Measurements from ENCODE around the gene PPP3R1.

Gene PPP3R1

GRCh38 chr2:68245672-68246071 lies 6.7 kb downstream of the PPP3R1 start:
- peaks cover 7% of the 10 kb centered on the region for H3K4me1 ChIP-seq (ENCODE audit: control insufficient read depth, insufficient read depth, low read length)
- H3K9ac ChIP-seq (ENCODE audit: low read length in 2 of 2) = no peak overlapping the region
- no peaks in the 10 kb centered on the region for H3K27me3 ChIP-seq (ENCODE audit: control insufficient read depth in 1 of 2, insufficient read depth in 2 of 2, low read length in 2 of 2)
- H3K4me3 ChIP-seq (ENCODE audit: low read length in 2 of 2) = no peak overlapping the region
- H3K9me3 ChIP-seq (ENCODE audit: control insufficient read depth in 2 of 2, low read length in 2 of 2) = no peaks in the 10 kb centered on the region
- no peaks in the 10 kb centered on the region for H3K36me3 ChIP-seq (ENCODE audit: control insufficient read depth in 2 of 2, insufficient read depth in 2 of 2, low read length in 2 of 2)
- no peak overlapping the region for H3K27ac ChIP-seq (ENCODE audit: low read length)

- no peak overlapping the region for H3K9ac ChIP-seq (ENCODE audit: low read length in 2 of 2)
- no peak overlapping the region for H3K27ac ChIP-seq (ENCODE audit: low read length)
- H3K27me3 ChIP-seq (ENCODE audit: control insufficient read depth in 1 of 2, insufficient read depth in 2 of 2, low read length in 2 of 2) = no peaks in the 10 kb centered on the region
- H3K4me3 ChIP-seq (ENCODE audit: low read length in 2 of 2) = no peak overlapping the region
- H3K9me3 ChIP-seq (ENCODE audit: control insufficient read depth in 2 of 2, low read length in 2 of 2) = no peaks in the 10 kb centered on the region
- peaks cover 7% of the 10 kb centered on the region for H3K4me1 ChIP-seq (ENCODE audit: control insufficient read depth, insufficient read depth, low read length)
- H3K36me3 ChIP-seq (ENCODE audit: control insufficient read depth in 2 of 2, insufficient read depth in 2 of 2, low read length in 2 of 2) = no peaks in the 10 kb centered on the region
Measured at GRCh38 chr2:68245066-68245465, 7.3 kb downstream of the PPP3R1 start.

GRCh38 chr2:68244456-68244855 lies 7.9 kb downstream of the PPP3R1 start:
- no peak overlapping the region for H3K4me3 ChIP-seq (ENCODE audit: low read length in 2 of 2)
- H3K9ac ChIP-seq (ENCODE audit: low read length in 2 of 2) = no peak overlapping the region
- H3K27ac ChIP-seq (ENCODE audit: low read length) = no peak overlapping the region
- H3K27me3 ChIP-seq (ENCODE audit: control insufficient read depth in 1 of 2, insufficient read depth in 2 of 2, low read length in 2 of 2) = no peaks in the 10 kb centered on the region
- H3K9me3 ChIP-seq (ENCODE audit: control insufficient read depth in 2 of 2, low read length in 2 of 2) = no peaks in the 10 kb centered on the region
- peaks cover 7% of the 10 kb centered on the region for H3K4me1 ChIP-seq (ENCODE audit: control insufficient read depth, insufficient read depth, low read length)
- no peaks in the 10 kb centered on the region for H3K36me3 ChIP-seq (ENCODE audit: control insufficient read depth in 2 of 2, insufficient read depth in 2 of 2, low read length in 2 of 2)

GRCh38 chr2:68241732-68242131 lies 10.6 kb downstream of the PPP3R1 start:
- Histone ChIP-seq H3K27me3 (ENCODE audit: control insufficient read depth in 1 of 2, insufficient read depth in 2 of 2, low read length in 2 of 2) (no peaks in the 10 kb centered on the region), H3K4me1 (ENCODE audit: control insufficient read depth, insufficient read depth, low read length) (peaks cover 9% of the 10 kb centered on the region), H3K4me3 (ENCODE audit: low read length in 2 of 2) (no peak overlapping the region), H3K9ac (ENCODE audit: low read length in 2 of 2) (no peak overlapping the region), H3K9me3 (ENCODE audit: control insufficient read depth in 2 of 2, low read length in 2 of 2) (no peaks in the 10 kb centered on the region), H3K27ac (ENCODE audit: low read length) (no peak overlapping the region), H3K36me3 (ENCODE audit: control insufficient read depth in 2 of 2, insufficient read depth in 2 of 2, low read length in 2 of 2) (no peaks in the 10 kb centered on the region)

GRCh38 chr2:68240446-68240845 lies 11.9 kb downstream of the PPP3R1 start:
- no peaks in the 10 kb centered on the region for H3K27me3 ChIP-seq (ENCODE audit: control insufficient read depth in 1 of 2, insufficient read depth in 2 of 2, low read length in 2 of 2)
- H3K9ac ChIP-seq (ENCODE audit: low read length in 2 of 2) = no peak overlapping the region
- no peak overlapping the region for H3K27ac ChIP-seq (ENCODE audit: low read length)
- H3K36me3 ChIP-seq (ENCODE audit: control insufficient read depth in 2 of 2, insufficient read depth in 2 of 2, low read length in 2 of 2) = no peaks in the 10 kb centered on the region
- H3K4me3 ChIP-seq (ENCODE audit: low read length in 2 of 2) = no peak overlapping the region
- peaks cover 10% of the 10 kb centered on the region for H3K4me1 ChIP-seq (ENCODE audit: control insufficient read depth, insufficient read depth, low read length)
- H3K9me3 ChIP-seq (ENCODE audit: control insufficient read depth in 2 of 2, low read length in 2 of 2) = no peaks in the 10 kb centered on the region

GRCh38 chr2:68238955-68239822 lies 13.1 kb downstream of the PPP3R1 start:
- no peaks in the 10 kb centered on the region for H3K36me3 ChIP-seq (ENCODE audit: control insufficient read depth in 2 of 2, insufficient read depth in 2 of 2, low read length in 2 of 2)
- no peak overlapping the region for H3K9ac ChIP-seq (ENCODE audit: low read length in 2 of 2)
- no peak overlapping the region for H3K27ac ChIP-seq (ENCODE audit: low read length)
- H3K4me1 ChIP-seq (ENCODE audit: control insufficient read depth, insufficient read depth, low read length) = peaks cover 10% of the 10 kb centered on the region
- H3K27me3 ChIP-seq (ENCODE audit: control insufficient read depth in 1 of 2, insufficient read depth in 2 of 2, low read length in 2 of 2) = no peaks in the 10 kb centered on the region
- no peaks in the 10 kb centered on the region for H3K9me3 ChIP-seq (ENCODE audit: control insufficient read depth in 2 of 2, low read length in 2 of 2)
- no peak overlapping the region for H3K4me3 ChIP-seq (ENCODE audit: low read length in 2 of 2)

- no peaks in the 10 kb centered on the region for H3K36me3 ChIP-seq (ENCODE audit: control insufficient read depth in 2 of 2, insufficient read depth in 2 of 2, low read length in 2 of 2)
- peaks cover 10% of the 10 kb centered on the region for H3K4me1 ChIP-seq (ENCODE audit: control insufficient read depth, insufficient read depth, low read length)
- peak overlapping the region in 1 of 2 donors; percentile 23 for H3K4me3 ChIP-seq (ENCODE audit: low read length in 2 of 2)
- no peak overlapping the region for H3K9ac ChIP-seq (ENCODE audit: low read length in 2 of 2)
- no peaks in the 10 kb centered on the region for H3K9me3 ChIP-seq (ENCODE audit: control insufficient read depth in 2 of 2, low read length in 2 of 2)
- H3K27ac ChIP-seq (ENCODE audit: low read length) = peak overlapping the region; percentile 4
- no peaks in the 10 kb centered on the region for H3K27me3 ChIP-seq (ENCODE audit: control insufficient read depth in 1 of 2, insufficient read depth in 2 of 2, low read length in 2 of 2)
Measured at GRCh38 chr2:68237976-68238580, 14.3 kb downstream of the PPP3R1 start.

- no peak overlapping the region for H3K4me3 ChIP-seq (ENCODE audit: low read length in 2 of 2)
- no peaks in the 10 kb centered on the region for H3K9me3 ChIP-seq (ENCODE audit: control insufficient read depth in 2 of 2, low read length in 2 of 2)
- no peak overlapping the region for H3K27ac ChIP-seq (ENCODE audit: low read length)
- H3K9ac ChIP-seq (ENCODE audit: low read length in 2 of 2) = no peak overlapping the region
- H3K27me3 ChIP-seq (ENCODE audit: control insufficient read depth in 1 of 2, insufficient read depth in 2 of 2, low read length in 2 of 2) = no peaks in the 10 kb centered on the region
- no peaks in the 10 kb centered on the region for H3K36me3 ChIP-seq (ENCODE audit: control insufficient read depth in 2 of 2, insufficient read depth in 2 of 2, low read length in 2 of 2)
- peaks cover 10% of the 10 kb centered on the region for H3K4me1 ChIP-seq (ENCODE audit: control insufficient read depth, insufficient read depth, low read length)
Measured at GRCh38 chr2:68237404-68237803, 14.9 kb downstream of the PPP3R1 start.

GRCh38 chr2:68236876-68237275 lies 15.5 kb downstream of the PPP3R1 start:
- no peaks in the 10 kb centered on the region for H3K9me3 ChIP-seq (ENCODE audit: control insufficient read depth in 2 of 2, low read length in 2 of 2)
- H3K27me3 ChIP-seq (ENCODE audit: control insufficient read depth in 1 of 2, insufficient read depth in 2 of 2, low read length in 2 of 2) = no peaks in the 10 kb centered on the region
- no peak overlapping the region for H3K9ac ChIP-seq (ENCODE audit: low read length in 2 of 2)
- H3K36me3 ChIP-seq (ENCODE audit: control insufficient read depth in 2 of 2, insufficient read depth in 2 of 2, low read length in 2 of 2) = no peaks in the 10 kb centered on the region
- H3K4me3 ChIP-seq (ENCODE audit: low read length in 2 of 2) = no peak overlapping the region
- H3K27ac ChIP-seq (ENCODE audit: low read length) = no peak overlapping the region
- H3K4me1 ChIP-seq (ENCODE audit: control insufficient read depth, insufficient read depth, low read length) = peaks cover 10% of the 10 kb centered on the region

GRCh38 chr2:68236103-68236734 lies 16.1 kb downstream of the PPP3R1 start:
- H3K4me3 ChIP-seq (ENCODE audit: low read length in 2 of 2) = no peak overlapping the region
- peaks cover 10% of the 10 kb centered on the region for H3K4me1 ChIP-seq (ENCODE audit: control insufficient read depth, insufficient read depth, low read length)
- H3K9ac ChIP-seq (ENCODE audit: low read length in 2 of 2) = no peak overlapping the region
- H3K27me3 ChIP-seq (ENCODE audit: control insufficient read depth in 1 of 2, insufficient read depth in 2 of 2, low read length in 2 of 2) = no peaks in the 10 kb centered on the region
- no peak overlapping the region for H3K27ac ChIP-seq (ENCODE audit: low read length)
- H3K9me3 ChIP-seq (ENCODE audit: control insufficient read depth in 2 of 2, low read length in 2 of 2) = no peaks in the 10 kb centered on the region
- no peaks in the 10 kb centered on the region for H3K36me3 ChIP-seq (ENCODE audit: control insufficient read depth in 2 of 2, insufficient read depth in 2 of 2, low read length in 2 of 2)
